ENCODE data around the gene IL24.
"Not testable (repeated sequence)": the region's sequence is repeated elsewhere in the genome, so short reads cannot be mapped to it uniquely, and the experiment has no call there.

IL24 gene

DNA sequence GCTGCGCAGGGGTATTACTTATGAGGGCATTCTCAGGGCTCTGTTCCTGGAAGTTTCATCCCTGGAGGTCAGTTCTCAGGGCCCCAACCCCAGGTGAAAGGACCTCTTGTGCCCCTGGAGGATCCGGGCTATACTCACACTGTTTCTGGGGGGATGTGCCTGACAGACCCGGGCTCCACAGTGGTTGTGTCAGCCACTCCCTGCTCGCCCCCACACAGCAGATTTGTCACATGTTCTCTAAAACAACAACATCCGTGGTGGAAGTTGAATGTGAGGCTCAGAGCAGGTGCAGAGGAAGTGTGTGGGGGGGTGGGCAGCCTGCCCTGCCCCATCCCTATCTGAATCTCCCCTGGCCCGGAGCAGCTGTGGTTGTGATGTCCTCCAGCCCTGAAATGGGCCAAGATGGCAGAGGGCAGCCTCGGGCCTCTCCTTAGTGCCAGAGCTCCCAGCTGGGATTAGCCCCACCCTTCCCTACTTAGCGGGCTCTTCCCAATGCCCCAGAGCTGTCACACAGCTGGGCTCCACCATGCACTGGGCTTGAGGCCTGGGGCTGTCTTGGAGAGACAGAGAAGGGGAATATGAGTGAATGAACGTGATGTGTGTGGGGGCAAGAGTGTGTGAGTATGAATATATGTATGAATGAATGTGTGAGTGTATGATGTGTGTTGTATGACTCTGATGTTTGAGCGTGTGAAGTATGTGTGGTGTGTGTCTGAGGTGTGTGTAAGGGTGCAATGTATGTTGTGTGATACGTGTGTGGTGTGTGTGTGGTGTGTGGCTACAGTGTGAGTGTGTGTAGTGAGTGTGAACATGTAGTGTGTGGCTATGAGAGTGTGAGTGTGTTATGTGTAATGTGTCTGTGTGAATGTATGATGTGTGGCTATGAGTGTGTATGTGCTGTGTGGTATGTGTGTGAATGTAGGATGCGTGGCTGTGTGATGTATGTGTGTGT lies 26.0 kb downstream of the IL24 start:
- peak in 1 of 2 donors; percentile 69 for DNase-seq (ENCODE audit: extremely low read depth in 1 of 2, low read depth in 1 of 2)

DNA sequence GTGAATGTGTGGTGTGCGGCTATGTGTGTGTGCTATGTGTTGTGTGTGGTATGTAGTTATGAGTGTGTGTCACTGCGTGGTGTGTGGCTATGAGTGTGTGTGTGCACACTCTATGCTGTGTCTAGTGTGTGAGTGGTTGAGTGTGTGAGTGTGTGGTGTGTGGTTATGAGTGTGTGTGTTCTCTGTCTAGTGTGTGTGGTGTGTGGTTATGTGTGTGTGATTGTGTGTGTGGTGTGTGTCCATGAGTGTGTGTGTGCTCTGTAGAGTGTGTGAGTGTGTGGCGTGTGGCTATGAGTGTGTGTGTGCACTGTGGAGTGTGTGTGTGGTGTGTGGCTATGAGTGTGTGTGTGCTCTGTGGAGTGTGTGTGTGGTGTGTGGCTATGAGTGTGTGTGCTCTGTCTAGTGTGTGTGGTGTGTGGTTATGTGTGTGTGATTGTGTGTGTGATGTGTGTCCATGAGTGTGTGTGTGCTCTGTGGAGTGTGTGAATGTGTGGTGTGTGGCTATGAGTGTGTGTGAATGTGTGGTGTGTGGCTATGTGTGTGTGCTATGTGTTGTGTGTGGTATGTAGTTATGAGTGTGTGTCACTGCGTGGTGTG lies 26.8 kb downstream of the IL24 start:
- DNase-seq (ENCODE audit: extremely low read depth in 1 of 2, low read depth in 1 of 2): not testable (repeated sequence)

DNA sequence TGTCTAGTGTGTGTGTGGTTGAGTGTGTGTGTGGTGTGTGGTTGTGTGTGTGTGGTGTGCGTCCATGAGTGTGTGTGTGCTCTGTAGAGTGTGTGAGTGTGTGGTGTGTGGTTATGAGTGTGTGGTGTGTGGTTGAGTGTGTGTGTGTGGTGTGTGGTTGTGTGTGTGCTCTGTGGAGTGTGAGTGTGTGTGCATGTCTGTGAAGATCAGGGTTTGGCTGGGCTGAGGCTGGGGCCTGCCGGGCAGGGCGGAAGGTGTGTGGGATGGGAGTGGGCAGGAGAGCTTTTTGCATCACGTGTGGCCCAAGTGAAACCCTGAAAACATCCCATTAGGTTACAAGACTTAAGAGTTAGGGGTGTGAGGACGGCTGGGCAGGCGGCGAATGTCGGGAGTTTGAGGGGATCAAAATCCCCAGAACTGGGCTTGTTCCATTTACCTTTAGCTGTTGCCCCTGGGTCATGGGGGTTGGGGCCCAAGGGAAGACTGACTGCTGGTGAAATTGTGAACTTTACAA lies 27.4 kb downstream of the IL24 start:
- no peak for DNase-seq (ENCODE audit: extremely low read depth in 1 of 2, low read depth in 1 of 2)

DNA sequence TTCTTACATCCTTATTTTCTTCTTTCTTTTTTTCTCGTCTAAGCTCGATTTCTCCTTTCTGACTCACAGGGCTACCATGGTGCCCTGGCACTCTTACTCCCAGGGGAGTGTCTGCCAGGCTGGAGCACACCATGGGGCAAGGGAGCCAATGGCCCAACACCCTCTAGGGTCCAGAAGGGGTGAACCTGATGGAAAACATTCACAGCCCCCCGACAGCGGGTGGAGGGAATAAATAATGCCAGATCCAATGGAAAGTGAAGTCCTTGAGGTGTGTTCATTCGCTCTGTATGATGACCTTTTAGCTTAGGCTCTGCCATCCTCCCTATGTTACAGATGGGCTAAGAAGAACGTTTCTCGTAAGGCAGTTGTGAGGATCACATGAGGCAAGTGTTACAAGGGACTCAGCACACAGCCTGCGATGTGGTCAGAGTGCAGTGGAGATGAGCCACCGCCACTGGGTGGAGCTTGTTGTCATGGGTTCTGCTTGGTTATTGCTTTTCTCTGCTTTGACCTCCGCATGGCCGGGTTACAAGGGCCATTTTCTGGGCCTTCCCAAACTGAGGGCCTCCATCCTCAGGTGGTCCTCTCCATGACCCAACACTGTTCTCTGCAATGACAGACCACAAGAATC lies 28.0 kb downstream of the IL24 start:
- DNase-seq (ENCODE audit: extremely low read depth in 1 of 2, low read depth in 1 of 2): peak; percentile 44 to 69

DNA sequence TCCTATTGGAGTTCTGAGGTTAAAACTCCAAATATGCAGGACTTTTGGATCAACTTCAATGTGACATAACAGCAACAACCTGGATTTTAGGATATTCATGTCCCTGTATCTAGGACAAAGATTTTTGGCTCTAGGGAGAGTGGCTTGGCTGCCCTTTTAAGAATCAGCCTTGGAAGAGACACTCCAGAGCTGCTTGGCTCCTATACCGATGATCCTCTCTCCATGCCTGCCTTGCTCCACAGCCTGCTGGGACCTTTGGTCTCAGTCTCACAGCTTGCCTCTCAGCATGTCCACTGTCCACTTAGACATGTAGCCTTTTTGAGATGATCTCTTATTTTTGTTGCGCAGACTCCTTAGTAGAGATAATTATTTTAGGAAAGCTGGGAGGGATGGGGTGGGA lies 29.0 kb downstream of the IL24 start:
- no peak for DNase-seq (ENCODE audit: extremely low read depth in 1 of 2, low read depth in 1 of 2)

DNA sequence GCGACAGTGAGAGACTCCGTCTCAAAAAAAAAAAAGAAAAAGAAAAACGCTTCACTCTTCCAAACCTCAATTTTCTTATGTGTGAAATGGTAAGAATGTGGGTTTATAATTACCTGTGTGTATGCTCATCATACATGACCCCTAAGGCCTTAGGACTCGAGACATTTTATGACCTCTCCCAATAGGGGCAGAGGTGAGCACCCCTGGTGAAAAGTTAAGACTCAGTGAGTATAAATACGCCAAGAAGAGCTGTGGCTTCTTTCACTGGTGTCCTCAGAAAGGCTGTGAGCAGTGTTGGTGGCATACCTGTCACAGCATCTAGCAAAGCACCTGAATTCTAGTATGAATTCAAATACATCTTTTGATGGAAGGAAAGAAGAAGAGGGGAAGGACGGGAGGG lies 32.3 kb downstream of the IL24 start:
- no peak for DNase-seq (ENCODE audit: extremely low read depth in 1 of 2, low read depth in 1 of 2)

DNA sequence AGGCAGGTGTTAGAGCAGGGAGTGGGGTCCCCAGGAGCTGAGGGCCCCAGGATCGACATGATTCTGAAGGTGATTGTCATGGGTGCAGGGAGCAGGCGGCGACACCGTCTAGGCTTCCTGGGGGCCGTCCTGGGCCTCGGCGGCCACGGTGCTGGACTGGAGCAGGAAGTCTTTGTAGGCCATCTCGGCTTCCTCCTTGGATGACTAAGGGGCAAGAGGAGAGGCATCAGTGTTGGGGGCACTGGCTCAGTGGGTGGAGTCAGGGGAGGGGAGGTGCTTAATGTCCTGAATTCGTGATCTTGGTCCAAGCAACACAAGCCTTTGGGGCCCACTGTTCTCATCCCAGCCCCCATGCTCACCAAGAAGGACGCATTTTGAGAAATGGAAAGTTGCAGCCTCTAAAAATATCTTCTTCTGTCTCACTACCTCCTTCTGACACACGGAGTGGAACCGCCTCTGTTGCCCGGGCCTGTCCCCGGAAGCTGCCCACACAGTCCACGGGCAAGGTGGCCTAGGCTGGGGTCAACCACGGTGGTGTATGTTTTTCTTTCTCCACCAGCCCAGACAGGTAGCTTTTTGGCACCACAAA lies 33.1 kb downstream of the IL24 start:
- peak; percentile 49 to 63 for DNase-seq (ENCODE audit: extremely low read depth in 1 of 2, low read depth in 1 of 2)

DNA sequence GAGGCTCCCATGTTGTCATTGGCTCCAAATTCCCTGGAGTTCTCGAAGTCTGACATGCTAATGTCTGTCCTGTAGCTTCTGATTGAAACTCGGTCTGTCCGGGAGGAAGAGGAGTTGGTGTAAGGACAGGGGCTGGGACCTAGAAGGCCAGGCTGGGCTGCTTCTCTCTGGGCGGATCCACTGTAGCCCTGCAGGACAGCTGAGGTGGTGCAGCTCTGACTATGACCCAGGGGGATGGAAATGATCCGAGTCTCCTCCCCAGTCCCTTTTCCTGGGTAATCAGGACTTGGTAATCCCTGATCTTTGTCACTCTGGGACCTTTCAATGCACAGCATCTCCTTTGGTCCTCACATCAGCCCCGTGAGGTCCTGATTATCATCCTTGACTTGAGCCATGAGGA lies 34.5 kb downstream of the IL24 start:
- no peak for DNase-seq (ENCODE audit: extremely low read depth in 1 of 2, low read depth in 1 of 2)

DNA sequence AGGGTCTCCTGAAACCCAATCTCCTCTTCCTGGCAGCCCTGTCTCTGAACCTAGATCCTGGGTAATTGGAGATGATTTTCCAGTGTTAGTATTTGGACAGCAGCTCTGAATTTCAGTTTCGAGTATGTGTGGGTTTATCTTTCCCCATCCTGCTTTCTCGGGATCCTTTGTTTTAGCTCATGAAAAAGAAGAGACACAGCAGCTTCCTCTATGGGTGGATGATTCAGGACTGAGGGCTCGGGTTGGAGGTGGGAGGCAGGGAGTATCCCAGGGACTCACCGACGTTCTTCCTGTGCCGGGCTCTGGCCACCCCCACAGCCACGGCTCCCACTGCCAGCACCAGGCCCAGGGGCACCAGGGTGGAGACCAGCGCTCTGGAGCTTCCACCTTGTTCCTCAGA lies 34.9 kb downstream of the IL24 start:
- no peak for DNase-seq (ENCODE audit: extremely low read depth in 1 of 2, low read depth in 1 of 2)

DNA sequence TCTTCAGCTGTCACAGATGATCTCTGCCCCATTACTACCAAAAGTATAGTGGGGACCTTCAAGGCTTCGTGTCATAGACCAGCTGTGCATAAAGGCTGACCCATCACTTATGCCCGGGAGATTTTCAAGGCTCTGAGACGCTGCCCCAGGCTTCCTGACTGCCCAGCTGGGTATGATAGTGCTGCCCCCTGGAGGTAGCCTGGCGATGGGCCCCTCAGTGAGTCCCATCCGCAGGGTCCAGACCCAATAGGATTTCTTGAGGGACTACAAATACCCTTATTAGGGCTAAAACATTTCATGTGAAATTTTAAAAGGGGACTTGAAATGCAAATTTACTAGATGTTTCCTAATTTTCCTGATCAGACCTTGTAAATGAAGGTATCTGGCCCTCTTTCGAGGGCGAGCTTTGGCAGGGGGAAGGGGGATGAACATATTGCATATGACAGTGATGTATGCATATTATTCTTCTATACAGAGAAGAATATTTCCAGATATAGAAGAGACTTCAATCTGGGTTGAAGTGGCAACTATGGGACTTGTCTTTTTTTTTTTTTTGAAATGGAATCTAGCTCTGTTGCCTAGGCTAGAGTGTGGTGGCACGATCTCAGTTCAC lies 36.2 kb downstream of the IL24 start:
- peak in 1 of 2 donors; percentile 50 for DNase-seq (ENCODE audit: extremely low read depth in 1 of 2, low read depth in 1 of 2)

DNA sequence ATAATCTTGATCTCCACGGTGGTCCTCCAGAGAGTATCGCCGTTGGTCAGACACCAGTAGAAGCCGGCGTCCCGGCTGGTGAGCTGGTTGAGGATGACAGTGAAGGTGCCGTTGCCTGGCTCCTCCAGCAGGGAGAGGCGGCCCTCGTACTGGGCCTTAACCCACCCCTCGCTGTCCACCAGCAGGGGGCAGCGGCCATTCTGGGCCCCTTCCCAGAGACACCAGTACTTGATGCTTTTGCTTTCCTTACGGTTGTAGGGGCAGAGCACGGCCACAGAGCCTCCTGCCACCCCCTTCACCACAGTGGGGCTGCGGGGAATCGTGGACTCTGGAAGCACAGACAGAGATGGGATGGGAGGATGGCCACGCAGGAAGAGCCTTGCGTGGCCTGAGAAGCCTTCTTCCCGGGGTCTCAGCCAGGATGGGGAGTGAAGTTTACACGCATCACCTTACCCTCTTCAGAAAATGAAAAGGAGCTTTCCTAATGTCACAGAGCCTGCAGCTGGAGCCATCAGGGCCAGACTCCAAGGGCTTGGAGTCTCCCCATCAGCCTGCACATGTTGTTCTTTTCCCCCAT lies 38.3 kb downstream of the IL24 start:
- DNase-seq (ENCODE audit: extremely low read depth in 1 of 2, low read depth in 1 of 2): no peak

DNA sequence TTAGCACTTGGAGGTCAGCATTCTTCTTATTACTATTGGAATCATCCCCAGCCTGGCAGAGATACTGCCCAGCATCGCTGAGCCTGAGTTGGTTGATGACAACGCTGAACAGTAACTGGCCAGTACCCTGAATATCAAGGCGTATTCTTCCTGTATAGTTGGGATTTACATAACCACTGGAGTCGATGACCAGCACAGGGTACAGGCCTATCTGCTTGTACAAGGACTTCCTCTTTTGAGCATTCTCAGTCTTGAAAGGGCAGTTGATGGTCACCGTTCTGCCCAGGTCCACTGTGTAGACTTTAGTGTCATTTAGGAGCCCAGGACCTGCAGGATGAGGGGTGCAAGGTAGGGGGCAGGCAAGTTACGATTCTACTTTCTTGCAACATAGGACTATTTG lies 40.2 kb downstream of the IL24 start:
- no peak for DNase-seq (ENCODE audit: extremely low read depth in 1 of 2, low read depth in 1 of 2)

DNA sequence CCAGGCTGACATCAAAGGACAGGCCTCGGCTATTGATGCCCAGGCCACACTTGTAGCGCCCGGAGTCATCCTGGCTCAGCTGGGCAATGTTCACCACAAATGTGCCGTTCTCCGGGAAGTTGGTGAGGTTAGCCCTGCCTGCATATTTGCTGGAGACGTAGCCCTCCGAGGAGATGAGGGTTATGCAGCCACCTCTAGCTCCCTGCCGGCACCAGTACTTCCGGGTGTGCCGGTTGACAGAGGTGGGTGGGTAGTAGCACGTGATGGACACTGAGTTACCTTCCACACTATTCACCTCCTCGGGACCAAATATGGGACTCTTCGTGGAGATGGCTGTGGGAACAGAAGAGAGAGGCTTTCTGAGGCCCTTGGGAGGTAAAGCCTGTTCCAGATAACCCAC lies 41.9 kb downstream of the IL24 start:
- no peak for DNase-seq (ENCODE audit: extremely low read depth in 1 of 2, low read depth in 1 of 2)

DNA sequence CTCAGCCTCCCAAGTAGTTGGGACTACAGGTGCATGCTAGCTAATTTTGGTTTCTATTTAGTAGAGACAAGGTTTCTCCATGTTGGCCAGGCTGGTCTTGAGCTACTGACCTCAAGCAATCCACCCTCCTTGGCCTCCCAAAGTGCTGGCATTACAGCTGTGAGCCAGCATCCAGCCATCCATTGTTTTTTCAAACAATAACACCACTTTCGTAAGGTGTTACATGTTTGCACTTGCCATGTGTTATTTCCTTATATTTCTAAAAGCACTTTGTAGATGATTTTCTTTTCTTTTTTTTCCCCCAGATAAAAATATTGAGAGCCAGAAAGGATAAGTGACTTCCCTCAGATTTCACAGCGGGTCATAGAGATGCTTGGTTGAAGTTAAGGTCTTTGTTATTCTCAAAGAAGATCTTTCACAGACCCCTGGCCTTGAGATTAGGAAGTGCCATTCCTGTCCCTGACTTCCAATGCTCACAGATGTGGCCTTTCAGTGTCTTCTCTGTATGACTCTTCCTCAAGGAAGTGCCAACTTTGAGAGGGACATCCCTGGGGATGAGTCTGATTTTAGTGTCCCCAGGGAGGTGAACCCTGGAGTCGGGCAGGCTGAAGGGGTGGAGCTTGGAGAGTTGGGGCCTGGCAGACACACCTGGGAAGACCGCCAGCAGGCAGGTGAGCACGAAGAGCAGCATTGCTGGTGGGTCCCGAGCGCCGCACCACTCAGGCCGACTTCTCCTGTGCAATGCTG lies 42.8 kb downstream of the IL24 start:
- DNase-seq (ENCODE audit: extremely low read depth in 1 of 2, low read depth in 1 of 2): no peak

DNA sequence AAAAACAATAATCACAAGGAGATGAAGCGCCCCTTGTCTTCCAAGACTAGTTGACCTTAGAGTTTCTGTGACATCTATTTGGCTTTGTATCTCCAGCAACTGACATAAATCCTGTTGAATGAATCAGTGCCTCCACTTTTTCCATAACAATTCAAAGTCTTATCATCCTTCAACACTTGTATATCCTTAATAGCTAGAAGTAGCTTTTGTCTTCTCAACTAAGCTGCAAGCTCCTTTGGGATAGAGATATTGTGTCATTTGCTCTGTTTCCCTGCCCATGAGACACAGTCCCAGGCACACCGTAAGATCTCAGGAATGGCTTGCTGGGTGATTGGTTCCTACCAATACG lies 43.3 kb downstream of the IL24 start:
- no peak for DNase-seq (ENCODE audit: extremely low read depth in 1 of 2, low read depth in 1 of 2)

DNA sequence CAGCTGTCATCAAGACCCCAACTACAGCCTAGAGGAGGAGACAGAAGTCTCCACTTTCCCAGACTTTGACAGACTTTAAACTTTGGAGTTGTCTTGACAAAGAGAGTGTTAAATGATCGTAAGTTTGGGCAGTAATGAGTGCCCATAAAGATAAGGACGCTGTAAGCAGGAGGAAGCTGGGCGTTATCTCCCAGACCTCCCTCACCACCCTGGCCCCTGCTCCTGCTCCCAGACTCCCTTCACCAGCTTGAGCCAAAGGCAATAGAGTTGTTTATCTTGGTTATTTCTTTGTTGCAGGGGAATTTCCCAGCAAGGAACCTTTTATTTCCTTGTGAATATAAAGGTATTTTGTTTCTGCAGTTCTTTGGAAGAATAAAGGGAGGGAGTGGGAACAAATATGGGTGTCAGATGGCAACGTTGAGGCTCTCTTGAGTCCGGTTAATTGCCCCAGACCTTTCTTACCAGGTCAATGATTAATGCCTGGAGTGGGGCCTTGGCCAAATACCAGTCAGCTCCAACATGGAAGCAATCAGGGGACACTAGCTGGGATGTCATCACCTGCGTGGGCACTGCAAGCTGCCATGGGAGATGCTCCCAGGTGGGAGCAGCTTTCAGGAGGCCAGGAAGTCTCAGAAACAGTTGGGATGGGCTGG lies 44.6 kb downstream of the IL24 start:
- no peak for DNase-seq (ENCODE audit: extremely low read depth in 1 of 2, low read depth in 1 of 2)

DNA sequence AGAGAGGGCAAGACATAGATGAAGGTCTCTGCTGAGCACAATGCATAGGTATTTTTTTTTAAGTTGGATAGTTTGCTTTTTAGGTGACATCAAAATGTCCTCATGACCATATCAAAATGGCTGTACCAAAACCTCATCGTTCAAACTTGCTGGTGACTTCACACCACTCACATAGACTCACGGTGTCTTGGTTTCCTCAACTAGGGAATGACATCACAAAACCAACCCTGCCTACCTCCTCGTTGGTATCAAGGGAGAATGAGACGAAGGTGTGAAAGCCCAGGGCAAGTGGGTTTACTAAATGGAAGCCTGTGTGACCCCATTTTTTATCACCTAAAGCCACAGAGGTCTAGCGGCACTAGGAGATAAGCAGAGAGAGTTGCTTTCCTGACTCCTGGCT lies 47.5 kb downstream of the IL24 start:
- DNase-seq (ENCODE audit: extremely low read depth in 1 of 2, low read depth in 1 of 2): no peak

DNA sequence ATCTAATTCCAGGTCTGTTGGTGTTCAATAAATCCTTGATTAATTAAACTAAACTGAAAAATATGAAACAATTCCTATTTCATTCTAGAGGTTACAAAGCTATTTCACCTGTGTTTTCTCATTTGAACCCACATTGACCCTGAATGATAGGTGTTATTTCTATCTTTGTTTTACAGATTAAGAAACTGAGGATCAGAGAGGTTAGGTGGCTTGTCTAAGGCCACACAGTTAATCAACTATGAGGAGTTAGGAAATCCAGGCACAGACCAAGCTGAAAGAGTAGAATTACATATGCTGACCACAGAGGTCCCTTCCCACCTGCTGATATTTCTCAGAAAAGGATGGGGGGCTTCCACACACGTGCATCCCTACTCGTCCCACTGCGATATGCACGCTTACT lies 48.5 kb downstream of the IL24 start:
- DNase-seq (ENCODE audit: extremely low read depth in 1 of 2, low read depth in 1 of 2): no peak

DNA sequence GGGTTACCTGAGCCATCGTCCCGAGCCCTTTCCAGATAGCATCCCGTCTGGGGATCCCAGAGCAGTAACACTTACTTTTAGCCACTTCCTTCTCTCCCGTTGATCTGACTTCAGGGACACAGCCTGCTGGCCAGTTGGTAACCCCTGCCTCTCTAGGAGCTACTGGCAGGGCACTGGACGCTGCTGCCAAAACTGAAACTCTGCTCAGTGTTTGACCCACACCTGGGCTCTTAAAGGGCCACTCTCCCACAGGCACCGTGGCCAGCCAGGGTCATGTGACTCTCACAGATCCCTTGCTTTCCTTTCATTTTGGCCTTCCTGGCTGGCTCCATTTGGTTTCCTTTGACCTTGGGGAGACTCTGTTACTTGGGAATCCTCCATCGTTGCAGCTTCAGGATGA lies 49.0 kb downstream of the IL24 start, which contains the start of gene PIGR:
Gene PIGR, minus strand, starts transcription at position 206 of the 400 bp plus-strand sequence. CDS start 5,935 bp downstream, outside the sequence.
- no peak for DNase-seq (ENCODE audit: extremely low read depth in 1 of 2, low read depth in 1 of 2)

Data from stimulated activated CD8-positive, alpha-beta memory T cell treated with anti-CD3 and anti-CD28 coated beads, Interleukin-7, amount 100 ng/mL, for 48 hours (primary cell).